HCT116 (cell line): ENCODE data around the gene ANKRD10.

Source experiments
- EZH2 ChIP-seq: fragments of 200-600 bp; sonication (generic); IDR thresholded peaks from 2 replicates; pipeline ENCODE4 v1.6.1; 2017; ENCODE audit warnings: antibody characterized with exemption, mixed run types
- POLR2A ChIP-seq: IDR thresholded peaks from 2 replicates; pipeline ENCODE4 v1.7.0; 2011; ENCODE audit warnings: borderline replicate concordance; ENCODE audit not compliant: insufficient read depth, insufficient read length; ENCODE audit errors: extremely low read depth
- SIN3A ChIP-seq: IDR thresholded peaks from 2 replicates; pipeline ENCODE4 v1.6.1; 2012; ENCODE audit warnings: low read depth
- ZFX ChIP-seq: fragments of 450-650 bp; IDR thresholded peaks from 2 replicates; pipeline ENCODE4 v1.6.1; 2017
- ZNF274 ChIP-seq: fragments of 200-500 bp; sonication (Bioruptor generic); IDR thresholded peaks from 2 replicates; pipeline ENCODE4 v1.6.1; 2014; ENCODE audit warnings: mild to moderate bottlenecking, low read depth, low read length, inconsistent platforms
- TF ChIP-seq, protein P1 (sequence below), 3 experiments: fragments of 200-600 bp in 1 of 3; sonication (generic) in 1 of 3; IDR thresholded peaks in 2 of 3; conservative IDR thresholded peaks in 1 of 3; 2 replicates each; pipeline ENCODE4 v1.5.1; 2012 to 2017; ENCODE audit warnings: low read depth in 2 of 3, low read length in 2 of 3, antibody characterized with exemption in 1 of 3, borderline replicate concordance in 1 of 3, control low read depth in 1 of 3, mild to moderate bottlenecking in 1 of 3, mixed read lengths in 1 of 3, mixed run types in 1 of 3, moderate library complexity in 1 of 3; ENCODE audit not compliant: insufficient read depth in 1 of 3
- TF ChIP-seq, protein P2 (sequence below): IDR thresholded peaks from 2 replicates; pipeline ENCODE4 v1.6.1; 2012; ENCODE audit warnings: low read depth

GRCh38 chr13:110925023-110925612 is 10.2 kb upstream of the ANKRD10 start:
- TF ChIP-seq, protein P1, sequence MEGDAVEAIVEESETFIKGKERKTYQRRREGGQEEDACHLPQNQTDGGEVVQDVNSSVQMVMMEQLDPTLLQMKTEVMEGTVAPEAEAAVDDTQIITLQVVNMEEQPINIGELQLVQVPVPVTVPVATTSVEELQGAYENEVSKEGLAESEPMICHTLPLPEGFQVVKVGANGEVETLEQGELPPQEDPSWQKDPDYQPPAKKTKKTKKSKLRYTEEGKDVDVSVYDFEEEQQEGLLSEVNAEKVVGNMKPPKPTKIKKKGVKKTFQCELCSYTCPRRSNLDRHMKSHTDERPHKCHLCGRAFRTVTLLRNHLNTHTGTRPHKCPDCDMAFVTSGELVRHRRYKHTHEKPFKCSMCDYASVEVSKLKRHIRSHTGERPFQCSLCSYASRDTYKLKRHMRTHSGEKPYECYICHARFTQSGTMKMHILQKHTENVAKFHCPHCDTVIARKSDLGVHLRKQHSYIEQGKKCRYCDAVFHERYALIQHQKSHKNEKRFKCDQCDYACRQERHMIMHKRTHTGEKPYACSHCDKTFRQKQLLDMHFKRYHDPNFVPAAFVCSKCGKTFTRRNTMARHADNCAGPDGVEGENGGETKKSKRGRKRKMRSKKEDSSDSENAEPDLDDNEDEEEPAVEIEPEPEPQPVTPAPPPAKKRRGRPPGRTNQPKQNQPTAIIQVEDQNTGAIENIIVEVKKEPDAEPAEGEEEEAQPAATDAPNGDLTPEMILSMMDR (IDR thresholded peaks at IDR 0.05 in 2 of 3, conservative IDR thresholded peaks at IDR 0.05 in 1 of 3; ENCODE audit: borderline replicate concordance in 1 of 3, insufficient read depth in 1 of 3, low read depth in 2 of 3, low read length in 2 of 3): 0 out of 6 replicates have a peak, but pooled peaks of 2 of the 3 experiments have one; percentile 2 to 20
- TF ChIP-seq EZH2 (no peak), ZNF274 (no peak), POLR2A (no peak), ZFX (no peak), SIN3A (no peak)
- TF ChIP-seq, protein P2, sequence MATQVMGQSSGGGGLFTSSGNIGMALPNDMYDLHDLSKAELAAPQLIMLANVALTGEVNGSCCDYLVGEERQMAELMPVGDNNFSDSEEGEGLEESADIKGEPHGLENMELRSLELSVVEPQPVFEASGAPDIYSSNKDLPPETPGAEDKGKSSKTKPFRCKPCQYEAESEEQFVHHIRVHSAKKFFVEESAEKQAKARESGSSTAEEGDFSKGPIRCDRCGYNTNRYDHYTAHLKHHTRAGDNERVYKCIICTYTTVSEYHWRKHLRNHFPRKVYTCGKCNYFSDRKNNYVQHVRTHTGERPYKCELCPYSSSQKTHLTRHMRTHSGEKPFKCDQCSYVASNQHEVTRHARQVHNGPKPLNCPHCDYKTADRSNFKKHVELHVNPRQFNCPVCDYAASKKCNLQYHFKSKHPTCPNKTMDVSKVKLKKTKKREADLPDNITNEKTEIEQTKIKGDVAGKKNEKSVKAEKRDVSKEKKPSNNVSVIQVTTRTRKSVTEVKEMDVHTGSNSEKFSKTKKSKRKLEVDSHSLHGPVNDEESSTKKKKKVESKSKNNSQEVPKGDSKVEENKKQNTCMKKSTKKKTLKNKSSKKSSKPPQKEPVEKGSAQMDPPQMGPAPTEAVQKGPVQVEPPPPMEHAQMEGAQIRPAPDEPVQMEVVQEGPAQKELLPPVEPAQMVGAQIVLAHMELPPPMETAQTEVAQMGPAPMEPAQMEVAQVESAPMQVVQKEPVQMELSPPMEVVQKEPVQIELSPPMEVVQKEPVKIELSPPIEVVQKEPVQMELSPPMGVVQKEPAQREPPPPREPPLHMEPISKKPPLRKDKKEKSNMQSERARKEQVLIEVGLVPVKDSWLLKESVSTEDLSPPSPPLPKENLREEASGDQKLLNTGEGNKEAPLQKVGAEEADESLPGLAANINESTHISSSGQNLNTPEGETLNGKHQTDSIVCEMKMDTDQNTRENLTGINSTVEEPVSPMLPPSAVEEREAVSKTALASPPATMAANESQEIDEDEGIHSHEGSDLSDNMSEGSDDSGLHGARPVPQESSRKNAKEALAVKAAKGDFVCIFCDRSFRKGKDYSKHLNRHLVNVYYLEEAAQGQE: no peak
